VCaP (cell line): ENCODE data around the gene ANK3.
A peak's percentile ranks its signal among the peaks of the same experiment; 100 is the strongest.

Experiments
- H3K27ac ChIP-seq: fragments of 450-650 bp; 2 replicates; pipeline ENCODE4 v1.5.1; 2017
- TF ChIP-seq, protein P1 (sequence below): fragments of 450-650 bp; conservative IDR thresholded peaks from 2 replicates; pipeline ENCODE4 v1.5.1; 2017; ENCODE audit warnings: mild to moderate bottlenecking, moderate library complexity

Gene ANK3

DNA sequence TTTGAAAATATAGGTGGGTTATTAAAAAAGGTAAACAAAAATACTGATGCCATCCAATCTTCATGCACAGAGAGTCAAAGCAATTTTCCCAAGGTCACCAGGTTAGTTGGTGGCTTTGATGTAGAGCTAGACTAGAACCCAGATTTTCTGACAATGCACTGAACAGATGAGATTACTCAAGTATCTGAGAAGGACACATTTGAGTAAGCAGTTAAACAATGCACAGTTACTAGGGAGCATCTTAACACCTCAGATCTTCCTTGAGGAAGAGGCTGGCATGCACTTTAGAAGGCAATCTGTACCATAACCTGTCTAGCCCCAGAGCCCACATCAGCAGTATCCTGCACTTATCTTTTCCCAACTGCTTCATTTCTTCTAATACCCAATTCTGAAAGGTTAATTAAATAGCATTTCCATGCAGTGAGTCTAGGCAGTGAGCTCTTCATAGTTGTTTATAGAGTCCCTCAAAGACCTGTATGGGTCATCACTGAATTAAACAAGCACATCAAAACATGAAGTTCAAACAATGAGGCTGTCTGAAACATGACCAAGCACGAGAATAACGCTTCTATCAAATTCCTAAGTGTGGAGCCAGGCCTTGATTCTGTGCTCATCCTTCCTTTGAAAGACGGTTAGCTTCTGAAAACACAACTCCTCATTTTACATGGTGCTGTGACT is 38.2 kb upstream of the ANK3 start:
- TF ChIP-seq, protein P1, sequence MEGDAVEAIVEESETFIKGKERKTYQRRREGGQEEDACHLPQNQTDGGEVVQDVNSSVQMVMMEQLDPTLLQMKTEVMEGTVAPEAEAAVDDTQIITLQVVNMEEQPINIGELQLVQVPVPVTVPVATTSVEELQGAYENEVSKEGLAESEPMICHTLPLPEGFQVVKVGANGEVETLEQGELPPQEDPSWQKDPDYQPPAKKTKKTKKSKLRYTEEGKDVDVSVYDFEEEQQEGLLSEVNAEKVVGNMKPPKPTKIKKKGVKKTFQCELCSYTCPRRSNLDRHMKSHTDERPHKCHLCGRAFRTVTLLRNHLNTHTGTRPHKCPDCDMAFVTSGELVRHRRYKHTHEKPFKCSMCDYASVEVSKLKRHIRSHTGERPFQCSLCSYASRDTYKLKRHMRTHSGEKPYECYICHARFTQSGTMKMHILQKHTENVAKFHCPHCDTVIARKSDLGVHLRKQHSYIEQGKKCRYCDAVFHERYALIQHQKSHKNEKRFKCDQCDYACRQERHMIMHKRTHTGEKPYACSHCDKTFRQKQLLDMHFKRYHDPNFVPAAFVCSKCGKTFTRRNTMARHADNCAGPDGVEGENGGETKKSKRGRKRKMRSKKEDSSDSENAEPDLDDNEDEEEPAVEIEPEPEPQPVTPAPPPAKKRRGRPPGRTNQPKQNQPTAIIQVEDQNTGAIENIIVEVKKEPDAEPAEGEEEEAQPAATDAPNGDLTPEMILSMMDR: no peak
- no peak overlapping the region for H3K27ac ChIP-seq

DNA sequence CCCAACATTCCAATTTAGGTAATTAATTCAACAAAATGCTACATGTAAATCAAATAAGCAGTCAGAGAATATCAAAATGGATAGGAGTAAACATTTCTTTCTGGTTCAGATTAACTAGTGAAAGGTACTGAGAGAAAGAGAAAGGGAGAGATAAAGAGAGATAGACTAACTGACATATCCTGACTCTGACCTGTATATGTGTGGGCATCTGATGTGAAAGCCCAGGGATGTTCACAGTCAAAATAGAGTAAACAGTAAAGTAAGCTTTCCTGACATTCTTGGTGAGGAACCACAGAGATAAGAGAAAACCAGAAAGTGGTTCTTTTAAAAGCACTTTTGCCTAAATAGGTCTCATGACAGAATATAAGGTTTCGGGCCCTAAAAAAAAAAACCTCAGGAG is 37.5 kb upstream of the ANK3 start:
- no peak overlapping the region for H3K27ac ChIP-seq
- TF ChIP-seq, protein P1: no peak

DNA sequence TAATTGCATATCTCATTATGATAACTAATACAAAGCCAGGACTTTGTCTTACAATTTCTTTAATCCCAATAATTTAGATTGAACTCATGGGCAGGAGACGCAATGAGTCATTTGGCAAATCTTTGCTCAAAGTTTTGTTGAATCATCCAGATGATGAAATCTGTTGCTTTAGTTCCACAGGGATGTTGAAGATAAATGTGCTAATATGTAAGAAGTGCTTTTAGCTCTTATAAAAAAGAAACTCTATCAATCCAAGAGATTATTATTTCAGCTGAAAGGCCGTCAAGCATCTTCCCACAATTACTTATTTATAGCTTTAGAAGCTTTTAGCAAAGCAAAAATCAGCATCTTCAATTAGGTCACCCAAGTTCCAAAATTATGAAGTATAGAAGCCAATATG is 36.8 kb upstream of the ANK3 start:
- TF ChIP-seq, protein P1: no peak
- no peak overlapping the region for H3K27ac ChIP-seq

DNA sequence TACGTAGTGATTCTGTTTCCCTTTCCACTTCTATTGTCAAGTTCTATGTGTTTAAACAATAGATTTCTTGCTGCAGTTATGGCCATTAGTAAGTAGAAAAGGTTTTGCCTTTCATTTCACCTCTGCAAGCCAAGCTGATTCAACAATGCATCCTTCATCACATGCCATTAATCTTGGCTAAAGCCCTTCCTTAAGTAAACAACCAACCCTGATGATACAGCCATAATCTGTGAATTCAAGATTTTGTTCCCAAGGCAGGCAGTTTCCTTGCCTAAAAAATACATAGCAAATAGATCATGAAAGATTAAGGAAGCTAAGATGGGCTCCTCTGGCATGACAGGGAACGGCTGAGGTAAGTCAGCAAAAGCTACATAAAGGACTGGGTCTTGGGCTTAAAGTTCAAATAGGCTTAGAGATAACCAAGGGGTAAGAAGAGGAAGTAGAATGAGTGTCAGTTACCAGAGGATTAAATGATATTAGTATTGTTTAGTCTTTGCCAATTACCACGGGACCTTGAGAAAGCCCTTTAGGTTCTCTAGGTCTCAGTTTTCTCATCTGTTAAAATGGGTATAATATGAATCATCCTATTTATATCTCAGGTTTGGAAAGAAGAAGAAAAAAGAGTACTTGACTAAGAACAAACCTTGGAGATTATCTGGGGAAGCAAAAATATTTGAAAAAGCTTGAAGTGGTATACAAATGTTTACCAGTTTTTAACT is 35.9 kb upstream of the ANK3 start:
- no peak overlapping the region for H3K27ac ChIP-seq
- TF ChIP-seq, protein P1: no peak

DNA sequence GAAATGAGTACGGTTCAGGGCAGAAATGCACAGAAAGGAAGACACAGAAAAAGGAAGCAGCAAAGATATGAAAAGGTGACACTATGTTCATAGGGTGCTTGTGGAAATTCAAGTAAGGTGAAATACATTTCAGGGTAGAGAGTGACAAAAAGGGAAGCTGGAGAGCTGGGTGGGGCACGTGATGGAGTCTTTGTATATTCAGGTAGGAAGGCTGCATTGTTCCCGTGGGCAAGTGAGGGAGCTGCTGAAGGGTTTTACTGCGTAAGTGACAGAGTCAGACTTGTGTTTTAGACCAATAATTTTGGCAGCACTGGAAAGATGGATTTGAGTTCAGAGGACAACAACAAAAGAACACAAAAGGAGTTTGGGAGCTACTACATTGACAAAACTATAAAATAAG is 35.3 kb upstream of the ANK3 start:
- TF ChIP-seq, protein P1: no peak

DNA sequence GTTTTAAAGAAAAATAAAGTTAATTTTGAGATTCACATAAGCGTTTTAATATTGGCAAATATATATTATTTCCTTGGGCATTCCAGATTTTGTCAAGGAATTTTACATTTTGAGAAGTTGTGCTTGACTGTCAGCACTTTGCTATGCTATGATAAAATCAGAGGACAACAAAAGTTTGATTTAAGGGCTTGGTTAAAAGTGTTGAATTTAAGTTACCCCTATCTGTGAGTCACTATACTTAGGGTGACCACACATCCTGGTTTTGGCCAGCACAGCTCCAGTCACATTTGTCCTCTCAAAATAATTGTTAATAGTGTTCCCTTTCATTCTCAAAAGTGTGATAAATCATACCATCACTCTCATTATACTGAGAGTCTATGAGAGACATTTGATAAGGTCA is 34.2 kb upstream of the ANK3 start:
- TF ChIP-seq, protein P1: no peak

More for the DNA sequence above, 35.3 kb upstream of the ANK3 start:
- no peak overlapping the region for H3K27ac ChIP-seq

DNA sequence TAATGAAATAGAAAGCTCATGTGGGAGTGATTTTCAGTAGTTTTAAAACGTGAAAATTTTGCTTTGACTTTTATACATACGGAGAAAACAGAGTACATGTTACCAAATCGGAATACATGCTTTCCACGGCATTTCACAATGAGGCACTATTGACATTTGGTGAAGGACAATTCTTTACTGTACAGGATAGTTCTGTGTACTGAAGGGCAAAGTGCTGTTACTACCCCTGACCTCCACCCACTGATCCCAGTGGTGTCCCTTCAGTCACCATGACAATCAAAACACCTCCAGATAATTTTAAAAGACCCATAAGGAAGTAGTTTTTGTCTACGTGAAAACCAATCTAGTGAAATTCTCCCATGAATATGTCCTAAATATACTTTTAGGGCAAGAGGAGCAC is 33.1 kb upstream of the ANK3 start:
- TF ChIP-seq, protein P1: no peak
- H3K27ac ChIP-seq: peak overlapping the region; percentile 48; the same call in 1 of the 2 replicates

More for the DNA sequence above, 34.2 kb upstream of the ANK3 start:
- H3K27ac ChIP-seq: no peak overlapping the region
